GM23338 (cell line): ENCODE results near the gene HMCN2.

Experiments
- CREB1 ChIP-seq: fragments of 250-450 bp; sonication (Bioruptor Pico); IDR thresholded peaks from 2 replicates; pipeline ENCODE4 v1.5.0; 2020; ENCODE audit warnings: low read depth, mild to moderate bottlenecking, moderate library complexity
- EZH2 ChIP-seq: fragments of 200-600 bp; sonication (generic); IDR thresholded peaks from one replicate; pipeline ENCODE4 v1.8.0; 2017; ENCODE audit warnings: antibody characterized with exemption, mild to moderate bottlenecking, low read depth; ENCODE audit not compliant: unreplicated experiment
- EZH2phosphoT487 ChIP-seq: fragments of 200-600 bp; sonication (generic); IDR thresholded peaks from one replicate; pipeline ENCODE4 v1.8.1; 2018; ENCODE audit warnings: antibody characterized with exemption; ENCODE audit not compliant: unreplicated experiment
- JUNB ChIP-seq: IDR thresholded peaks from one replicate; pipeline ENCODE4 v1.6.1; 2016; ENCODE audit warnings: antibody characterized with exemption; ENCODE audit not compliant: unreplicated experiment
- NANOG ChIP-seq: IDR thresholded peaks from 2 replicates; pipeline ENCODE4 v1.6.1; 2016; ENCODE audit warnings: antibody characterized with exemption, borderline replicate concordance
- POLR2AphosphoS5 ChIP-seq: IDR thresholded peaks from 2 replicates; pipeline ENCODE4 v1.6.1; 2016; ENCODE audit warnings: antibody characterized with exemption, low read depth
- STAT1 ChIP-seq: IDR thresholded peaks from one replicate; pipeline ENCODE4 v1.6.1; 2016; ENCODE audit warnings: antibody characterized with exemption; ENCODE audit not compliant: unreplicated experiment
- ZNF114 ChIP-seq: fragments of 250-450 bp; sonication (Bioruptor Pico); IDR thresholded peaks from 2 replicates; pipeline ENCODE4 v1.5.0; 2020; ENCODE audit warnings: mild to moderate bottlenecking, moderate library complexity
- ZNF331 ChIP-seq: fragments of 250-450 bp; sonication (Bioruptor Pico); IDR thresholded peaks from 2 replicates; pipeline ENCODE4 v1.5.0; 2020; ENCODE audit warnings: low read depth, mild to moderate bottlenecking, moderate library complexity
- TF ChIP-seq, protein P1 (sequence below), 2 experiments: fragments of 200-600 bp in 1 of 2; sonication (generic) in 1 of 2; conservative IDR thresholded peaks; 2 replicates each; pipeline versions ENCODE4 v1.5.1 to v1.6.1; 2016 to 2017; ENCODE audit warnings: antibody characterized with exemption in 2 of 2, low read depth in 2 of 2, mild to moderate bottlenecking in 2 of 2, moderate library complexity in 1 of 2
- TF ChIP-seq, protein P2 (sequence below): IDR thresholded peaks from one replicate; pipeline ENCODE4 v1.6.1; 2018; ENCODE audit warnings: antibody characterized with exemption; ENCODE audit not compliant: unreplicated experiment

DNA sequence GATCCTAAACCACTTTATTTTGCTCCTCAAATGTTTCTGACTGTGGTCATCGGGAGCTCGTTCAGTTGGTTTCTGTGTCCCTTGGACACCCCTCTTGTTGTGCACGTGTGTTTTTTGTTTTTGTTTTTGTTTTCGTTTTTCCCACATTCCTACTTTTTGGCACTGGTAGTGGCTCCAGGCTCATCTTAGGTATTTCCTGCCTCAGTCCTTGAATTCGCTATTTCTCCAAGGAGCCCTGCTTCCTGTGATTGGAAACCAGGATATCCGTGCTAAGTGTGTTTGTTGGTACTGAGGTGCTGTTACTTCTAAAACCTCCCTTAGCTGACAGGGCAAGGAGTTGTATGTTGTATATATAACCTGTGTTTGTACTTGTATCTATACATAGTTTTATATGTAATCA lies 5.9 kb downstream of the HMCN2 start:
- TF ChIP-seq, protein P1, sequence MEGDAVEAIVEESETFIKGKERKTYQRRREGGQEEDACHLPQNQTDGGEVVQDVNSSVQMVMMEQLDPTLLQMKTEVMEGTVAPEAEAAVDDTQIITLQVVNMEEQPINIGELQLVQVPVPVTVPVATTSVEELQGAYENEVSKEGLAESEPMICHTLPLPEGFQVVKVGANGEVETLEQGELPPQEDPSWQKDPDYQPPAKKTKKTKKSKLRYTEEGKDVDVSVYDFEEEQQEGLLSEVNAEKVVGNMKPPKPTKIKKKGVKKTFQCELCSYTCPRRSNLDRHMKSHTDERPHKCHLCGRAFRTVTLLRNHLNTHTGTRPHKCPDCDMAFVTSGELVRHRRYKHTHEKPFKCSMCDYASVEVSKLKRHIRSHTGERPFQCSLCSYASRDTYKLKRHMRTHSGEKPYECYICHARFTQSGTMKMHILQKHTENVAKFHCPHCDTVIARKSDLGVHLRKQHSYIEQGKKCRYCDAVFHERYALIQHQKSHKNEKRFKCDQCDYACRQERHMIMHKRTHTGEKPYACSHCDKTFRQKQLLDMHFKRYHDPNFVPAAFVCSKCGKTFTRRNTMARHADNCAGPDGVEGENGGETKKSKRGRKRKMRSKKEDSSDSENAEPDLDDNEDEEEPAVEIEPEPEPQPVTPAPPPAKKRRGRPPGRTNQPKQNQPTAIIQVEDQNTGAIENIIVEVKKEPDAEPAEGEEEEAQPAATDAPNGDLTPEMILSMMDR (conservative IDR thresholded peaks at IDR 0.05; ENCODE audit: low read depth in 2 of 2) = no peak
- TF ChIP-seq CREB1 (CRISPR knock-in tag) (no peak), NANOG (no peak), POLR2AphosphoS5 (no peak), EZH2 (no peak), STAT1 (no peak), ZNF114 (CRISPR knock-in tag) (no peak), EZH2phosphoT487 (no peak), JUNB (no peak), ZNF331 (no peak)
- TF ChIP-seq, protein P2, sequence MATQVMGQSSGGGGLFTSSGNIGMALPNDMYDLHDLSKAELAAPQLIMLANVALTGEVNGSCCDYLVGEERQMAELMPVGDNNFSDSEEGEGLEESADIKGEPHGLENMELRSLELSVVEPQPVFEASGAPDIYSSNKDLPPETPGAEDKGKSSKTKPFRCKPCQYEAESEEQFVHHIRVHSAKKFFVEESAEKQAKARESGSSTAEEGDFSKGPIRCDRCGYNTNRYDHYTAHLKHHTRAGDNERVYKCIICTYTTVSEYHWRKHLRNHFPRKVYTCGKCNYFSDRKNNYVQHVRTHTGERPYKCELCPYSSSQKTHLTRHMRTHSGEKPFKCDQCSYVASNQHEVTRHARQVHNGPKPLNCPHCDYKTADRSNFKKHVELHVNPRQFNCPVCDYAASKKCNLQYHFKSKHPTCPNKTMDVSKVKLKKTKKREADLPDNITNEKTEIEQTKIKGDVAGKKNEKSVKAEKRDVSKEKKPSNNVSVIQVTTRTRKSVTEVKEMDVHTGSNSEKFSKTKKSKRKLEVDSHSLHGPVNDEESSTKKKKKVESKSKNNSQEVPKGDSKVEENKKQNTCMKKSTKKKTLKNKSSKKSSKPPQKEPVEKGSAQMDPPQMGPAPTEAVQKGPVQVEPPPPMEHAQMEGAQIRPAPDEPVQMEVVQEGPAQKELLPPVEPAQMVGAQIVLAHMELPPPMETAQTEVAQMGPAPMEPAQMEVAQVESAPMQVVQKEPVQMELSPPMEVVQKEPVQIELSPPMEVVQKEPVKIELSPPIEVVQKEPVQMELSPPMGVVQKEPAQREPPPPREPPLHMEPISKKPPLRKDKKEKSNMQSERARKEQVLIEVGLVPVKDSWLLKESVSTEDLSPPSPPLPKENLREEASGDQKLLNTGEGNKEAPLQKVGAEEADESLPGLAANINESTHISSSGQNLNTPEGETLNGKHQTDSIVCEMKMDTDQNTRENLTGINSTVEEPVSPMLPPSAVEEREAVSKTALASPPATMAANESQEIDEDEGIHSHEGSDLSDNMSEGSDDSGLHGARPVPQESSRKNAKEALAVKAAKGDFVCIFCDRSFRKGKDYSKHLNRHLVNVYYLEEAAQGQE = no peak
